ENCODE data around the gene DONSON.

The DONSON gene

DNA sequence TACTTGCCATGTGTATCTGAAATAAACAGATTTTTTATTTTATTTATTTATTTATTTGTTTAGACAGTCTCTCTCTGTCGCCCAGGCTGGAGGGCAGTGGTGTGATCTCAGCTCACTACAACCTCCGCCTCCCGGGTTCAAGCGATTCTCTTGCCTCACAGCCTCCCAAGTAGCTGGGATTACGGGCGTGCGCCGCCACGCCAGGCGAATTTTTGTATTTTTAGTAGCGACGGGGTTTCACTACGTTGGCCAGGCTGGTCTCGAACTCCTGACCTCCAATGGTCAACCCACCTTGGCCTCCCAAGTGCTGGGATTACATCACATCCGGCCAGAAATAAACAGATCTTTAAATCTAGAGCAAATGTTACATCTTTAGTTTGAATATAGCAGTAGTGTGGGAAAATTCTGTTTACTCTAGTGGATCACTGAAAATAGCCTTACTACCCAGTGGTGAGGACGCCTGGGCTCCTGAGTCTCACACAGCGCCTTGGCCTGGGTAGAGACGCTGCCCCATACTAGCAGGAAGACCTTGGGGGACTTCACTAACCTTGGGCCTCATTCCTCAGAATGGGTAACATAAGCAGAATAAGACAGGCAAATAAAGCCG is 47.3 kb downstream of the DONSON start:
- DNase-seq: no peak

DNA sequence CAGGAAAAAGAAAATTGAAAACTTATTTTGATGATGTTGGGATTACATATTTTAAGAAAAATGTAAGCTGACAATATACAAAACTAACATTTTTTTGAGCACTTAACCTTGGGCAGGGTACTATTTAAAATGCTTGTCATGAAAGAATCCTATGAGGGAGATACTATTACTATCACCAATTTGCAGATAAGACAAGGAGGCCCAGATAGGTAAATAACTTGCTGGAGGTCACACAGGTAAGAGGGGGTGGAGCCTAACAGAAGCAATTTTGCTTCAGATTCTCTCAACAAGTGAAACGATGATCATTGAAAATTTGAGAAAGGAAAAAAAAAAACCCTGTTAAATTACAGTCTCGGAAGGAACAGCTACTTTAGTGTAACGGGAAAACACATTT is 47.8 kb downstream of the DONSON start:
- DNase-seq: no peak

DNA sequence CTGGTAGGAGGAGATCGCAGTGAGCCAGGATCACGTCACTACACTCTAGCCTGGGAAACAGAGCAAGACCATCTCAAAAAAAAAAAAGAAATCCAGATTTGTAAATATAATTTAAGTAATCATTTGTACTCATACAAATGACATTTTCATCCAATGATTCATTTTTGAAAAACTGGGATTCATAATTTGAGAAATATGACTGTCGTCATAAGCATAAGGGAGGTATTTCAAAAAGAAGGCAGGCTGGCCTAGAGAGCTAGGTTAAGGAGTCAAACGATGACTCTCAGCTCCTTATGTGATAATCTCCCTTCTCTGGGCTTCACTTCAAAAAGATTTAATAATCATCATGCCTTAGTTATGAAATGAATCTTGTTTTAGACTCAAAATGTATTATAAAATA is 48.9 kb downstream of the DONSON start:
- DNase-seq: no peak

DNA sequence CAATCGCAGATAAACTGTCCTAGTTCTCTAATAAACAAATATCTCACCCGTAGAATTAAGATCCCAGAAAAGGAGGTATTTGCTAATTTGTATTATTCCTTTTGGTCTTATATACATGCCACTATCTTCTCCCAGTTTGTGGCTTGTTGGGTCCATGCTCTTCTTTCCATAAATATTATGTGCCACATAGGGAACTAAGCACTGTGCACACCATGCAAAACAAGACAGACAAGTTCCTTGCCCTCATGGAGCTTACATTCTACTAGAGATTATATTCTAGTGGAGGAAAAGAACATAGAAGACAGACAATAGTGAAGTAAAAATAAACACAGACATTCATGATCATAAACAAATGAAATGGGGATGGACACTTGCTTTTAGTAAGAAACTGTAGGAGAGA is 51.3 kb downstream of the DONSON start:
- no peak for DNase-seq

DNA sequence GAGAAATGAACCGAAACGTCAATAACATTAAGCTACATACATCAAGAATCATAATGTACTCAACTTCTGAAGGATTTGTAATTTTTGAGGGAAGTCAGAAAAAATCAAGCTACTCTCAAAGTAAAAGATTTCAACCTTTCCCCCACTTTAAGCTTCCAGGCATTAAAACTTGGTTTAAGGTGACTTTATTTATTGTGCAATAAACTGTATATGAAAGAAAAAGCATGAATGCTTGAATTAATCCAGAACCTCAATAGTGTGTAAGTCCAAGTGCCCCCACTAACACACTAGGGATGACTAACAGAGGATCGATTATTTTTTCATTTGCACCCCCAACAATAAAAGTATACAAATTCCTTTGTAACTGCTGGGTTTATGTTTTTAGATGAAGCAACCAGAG is 57.5 kb downstream of the DONSON start:
- DNase-seq: no peak
